NB4 (cell line): ENCODE data around the gene BPIFB6.

Experiments
- CTCF ChIP-seq: IDR thresholded peaks from one replicate; pipeline ENCODE4 v1.5.1; 2012; ENCODE audit warnings: low read depth, low read length
- MYC ChIP-seq: IDR thresholded peaks from 2 replicates; pipeline ENCODE4 v1.6.1; 2011; ENCODE audit warnings: low read depth, low read length
- POLR2A ChIP-seq: IDR thresholded peaks from 2 replicates; pipeline ENCODE4 v1.6.1; 2011; ENCODE audit warnings: mild to moderate bottlenecking; ENCODE audit not compliant: insufficient read length; ENCODE audit errors: extremely low read depth

DNA sequence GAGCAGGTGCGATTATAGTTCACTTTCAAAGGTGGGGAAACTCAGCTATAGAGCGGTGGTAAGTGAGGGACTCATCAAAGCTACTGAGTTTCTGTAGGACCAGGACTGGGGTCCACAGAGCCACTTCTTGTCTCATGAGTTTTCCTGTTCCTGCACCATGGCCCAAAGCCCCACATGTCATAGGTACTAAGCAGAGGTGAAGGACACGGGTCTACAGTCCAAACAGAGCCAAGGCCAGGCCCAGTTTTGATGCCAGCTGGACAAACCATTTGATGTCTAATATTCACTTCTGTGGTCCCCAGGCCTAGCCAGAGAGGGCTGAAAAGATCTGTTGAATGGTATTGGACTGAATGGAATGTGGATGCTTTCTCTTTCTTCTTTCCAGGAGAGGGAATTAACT lies 11.0 kb downstream of the BPIFB6 start:
- TF ChIP-seq MYC (no peak), CTCF (no peak), POLR2A (no peak)
